Measurements from ENCODE around the gene LINGO1. TPM values are rescaled to one million over a fixed set of nuclear protein-coding genes. Genes with fewer than 3 reads are reported as not detected.

Gene LINGO1
- total and polyA plus RNA-seq, 2 donors (not counting 1 experiment from before 2014, with no cell fraction given): 0.05 TPM; not detected in 1

GRCh38 chr15:77607894-77608261 lies 24.8 kb downstream of the LINGO1 start:
- Histone ChIP-seq H3K4me2 (ENCODE audit: extremely low read depth, insufficient read depth, low read length) (no peak overlapping the region), H4K20me1 (ENCODE audit: control insufficient read depth, extremely low read depth, insufficient read depth, low read length) (no peaks in the 10 kb centered on the region), H3K27ac (ENCODE audit: insufficient read depth, low read length) (no peak overlapping the region), H3K79me2 (ENCODE audit: control insufficient read depth, insufficient read depth, low read length) (no peaks in the 10 kb centered on the region), H3K27me3 (ENCODE audit: control insufficient read depth, insufficient read depth, low read length) (peaks cover 3% of the 10 kb centered on the region), H3K4me1 (ENCODE audit: control insufficient read depth, extremely low read depth, insufficient read depth, low read length) (peaks cover 3% of the 10 kb centered on the region), H3K36me3 (ENCODE audit: control insufficient read depth, insufficient read depth, low read length) (no peaks in the 10 kb centered on the region), H3K4me3 (replicated peaks in 1 of 4; ENCODE audit: control extremely low read depth in 1 of 4, insufficient read depth in 1 of 4, low read depth in 3 of 4, low read length in 4 of 4) (no peak overlapping the region), H3K9ac (ENCODE audit: insufficient read depth, low read length) (no peak overlapping the region), H3K9me3 (ENCODE audit: control insufficient read depth, insufficient read depth, low read depth, low read length) (no peaks in the 10 kb centered on the region), H2AFZ (ENCODE audit: low read length) (no peak overlapping the region)
- DNase-seq (ENCODE audit: low read depth in 2 of 2): no peak
- TF ChIP-seq EZH2 (IDR thresholded peaks at IDR 0.05; ENCODE audit: low read length, missing control alignments) (no peak), CTCF (conservative IDR thresholded peaks at IDR 0.05 in 1 of 2, IDR thresholded peaks at IDR 0.05 in 1 of 2; ENCODE audit: low read depth in 1 of 2, low read length in 2 of 2) (no peak)

GRCh38 chr15:77607111-77607893 lies 25.4 kb downstream of the LINGO1 start:
- H3K4me3 ChIP-seq (replicated peaks in 1 of 4; ENCODE audit: control extremely low read depth in 1 of 4, insufficient read depth in 1 of 4, low read depth in 3 of 4, low read length in 4 of 4): no peak overlapping the region
- peaks cover 3% of the 10 kb centered on the region for H3K27me3 ChIP-seq (ENCODE audit: control insufficient read depth, insufficient read depth, low read length)
- DNase-seq (ENCODE audit: low read depth in 2 of 2): peak in 1 of 2 donors; percentile 31
- H3K9ac ChIP-seq (ENCODE audit: insufficient read depth, low read length): no peak overlapping the region
- H3K4me2 ChIP-seq (ENCODE audit: extremely low read depth, insufficient read depth, low read length): no peak overlapping the region
- no peaks in the 10 kb centered on the region for H3K9me3 ChIP-seq (ENCODE audit: control insufficient read depth, insufficient read depth, low read depth, low read length)
- H4K20me1 ChIP-seq (ENCODE audit: control insufficient read depth, extremely low read depth, insufficient read depth, low read length): no peaks in the 10 kb centered on the region
- peaks cover 3% of the 10 kb centered on the region for H3K4me1 ChIP-seq (ENCODE audit: control insufficient read depth, extremely low read depth, insufficient read depth, low read length)
- H2AFZ ChIP-seq (ENCODE audit: low read length): peak overlapping the region; percentile 43
- no peak overlapping the region for H3K27ac ChIP-seq (ENCODE audit: insufficient read depth, low read length)
- H3K36me3 ChIP-seq (ENCODE audit: control insufficient read depth, insufficient read depth, low read length): no peaks in the 10 kb centered on the region
- TF ChIP-seq CTCF (conservative IDR thresholded peaks at IDR 0.05 in 1 of 2, IDR thresholded peaks at IDR 0.05 in 1 of 2; ENCODE audit: low read depth in 1 of 2, low read length in 2 of 2): no peak
- H3K79me2 ChIP-seq (ENCODE audit: control insufficient read depth, insufficient read depth, low read length): no peaks in the 10 kb centered on the region

GRCh38 chr15:77606142-77607034 lies 26.3 kb downstream of the LINGO1 start:
- peak overlapping the region; percentile 31 for H2AFZ ChIP-seq (ENCODE audit: low read length)
- no peaks in the 10 kb centered on the region for H3K9me3 ChIP-seq (ENCODE audit: control insufficient read depth, insufficient read depth, low read depth, low read length)
- H3K4me2 ChIP-seq (ENCODE audit: extremely low read depth, insufficient read depth, low read length): no peak overlapping the region
- H3K36me3 ChIP-seq (ENCODE audit: control insufficient read depth, insufficient read depth, low read length): no peaks in the 10 kb centered on the region
- no peaks in the 10 kb centered on the region for H3K79me2 ChIP-seq (ENCODE audit: control insufficient read depth, insufficient read depth, low read length)
- no peak overlapping the region for H3K27ac ChIP-seq (ENCODE audit: insufficient read depth, low read length)
- H3K4me1 ChIP-seq (ENCODE audit: control insufficient read depth, extremely low read depth, insufficient read depth, low read length): peaks cover 3% of the 10 kb centered on the region
- peaks cover 3% of the 10 kb centered on the region for H3K27me3 ChIP-seq (ENCODE audit: control insufficient read depth, insufficient read depth, low read length)
- H3K9ac ChIP-seq (ENCODE audit: insufficient read depth, low read length): no peak overlapping the region
- peak; percentile 7 to 17 for DNase-seq (ENCODE audit: low read depth in 2 of 2)
- TF ChIP-seq EZH2 (IDR thresholded peaks at IDR 0.05; ENCODE audit: low read length, missing control alignments): no peak
- TF ChIP-seq CTCF (conservative IDR thresholded peaks at IDR 0.05 in 1 of 2, IDR thresholded peaks at IDR 0.05 in 1 of 2; ENCODE audit: low read depth in 1 of 2, low read length in 2 of 2): no peak
- H4K20me1 ChIP-seq (ENCODE audit: control insufficient read depth, extremely low read depth, insufficient read depth, low read length): no peaks in the 10 kb centered on the region
- no peak overlapping the region for H3K4me3 ChIP-seq (replicated peaks in 1 of 4; ENCODE audit: control extremely low read depth in 1 of 4, insufficient read depth in 1 of 4, low read depth in 3 of 4, low read length in 4 of 4)

Measured in fibroblast of lung (primary cell).